ENCODE results near the gene BCAS1.

DNA sequence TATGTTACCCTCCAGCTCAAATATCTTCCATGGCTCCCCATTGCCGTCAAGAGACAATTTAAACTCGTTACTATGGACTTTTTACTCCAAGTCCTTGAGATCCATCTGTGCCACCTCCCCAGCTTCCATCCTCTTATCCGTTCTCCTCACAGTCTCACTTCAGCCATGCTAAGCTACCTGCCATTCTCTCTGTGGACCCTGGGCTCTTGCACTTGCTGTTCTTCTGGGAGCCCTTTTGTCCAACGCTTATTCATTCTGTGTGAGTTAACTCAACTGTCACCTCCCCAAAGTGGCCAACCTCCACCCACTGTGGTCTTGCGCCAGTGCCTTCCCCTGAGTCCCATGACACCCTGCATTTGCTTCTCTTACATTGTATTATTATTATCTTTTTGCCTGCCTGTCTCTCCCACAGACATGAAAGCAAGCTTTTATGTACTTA lies 132.4 kb downstream of the BCAS1 start:
- TF ChIP-seq, protein P1, sequence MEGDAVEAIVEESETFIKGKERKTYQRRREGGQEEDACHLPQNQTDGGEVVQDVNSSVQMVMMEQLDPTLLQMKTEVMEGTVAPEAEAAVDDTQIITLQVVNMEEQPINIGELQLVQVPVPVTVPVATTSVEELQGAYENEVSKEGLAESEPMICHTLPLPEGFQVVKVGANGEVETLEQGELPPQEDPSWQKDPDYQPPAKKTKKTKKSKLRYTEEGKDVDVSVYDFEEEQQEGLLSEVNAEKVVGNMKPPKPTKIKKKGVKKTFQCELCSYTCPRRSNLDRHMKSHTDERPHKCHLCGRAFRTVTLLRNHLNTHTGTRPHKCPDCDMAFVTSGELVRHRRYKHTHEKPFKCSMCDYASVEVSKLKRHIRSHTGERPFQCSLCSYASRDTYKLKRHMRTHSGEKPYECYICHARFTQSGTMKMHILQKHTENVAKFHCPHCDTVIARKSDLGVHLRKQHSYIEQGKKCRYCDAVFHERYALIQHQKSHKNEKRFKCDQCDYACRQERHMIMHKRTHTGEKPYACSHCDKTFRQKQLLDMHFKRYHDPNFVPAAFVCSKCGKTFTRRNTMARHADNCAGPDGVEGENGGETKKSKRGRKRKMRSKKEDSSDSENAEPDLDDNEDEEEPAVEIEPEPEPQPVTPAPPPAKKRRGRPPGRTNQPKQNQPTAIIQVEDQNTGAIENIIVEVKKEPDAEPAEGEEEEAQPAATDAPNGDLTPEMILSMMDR (IDR thresholded peaks at IDR 0.05): no peak
- TF ChIP-seq POLR2A (IDR thresholded peaks at IDR 0.05): no peak
